LNCAP (cell line): Measurements from ENCODE around the gene SLC36A2.

Source experiments
- CTCF ChIP-seq: fragments of 450-650 bp; IDR thresholded peaks from 2 replicates; pipeline ENCODE4 v1.5.1; 2017; ENCODE audit warnings: mild to moderate bottlenecking

Gene SLC36A2

DNA sequence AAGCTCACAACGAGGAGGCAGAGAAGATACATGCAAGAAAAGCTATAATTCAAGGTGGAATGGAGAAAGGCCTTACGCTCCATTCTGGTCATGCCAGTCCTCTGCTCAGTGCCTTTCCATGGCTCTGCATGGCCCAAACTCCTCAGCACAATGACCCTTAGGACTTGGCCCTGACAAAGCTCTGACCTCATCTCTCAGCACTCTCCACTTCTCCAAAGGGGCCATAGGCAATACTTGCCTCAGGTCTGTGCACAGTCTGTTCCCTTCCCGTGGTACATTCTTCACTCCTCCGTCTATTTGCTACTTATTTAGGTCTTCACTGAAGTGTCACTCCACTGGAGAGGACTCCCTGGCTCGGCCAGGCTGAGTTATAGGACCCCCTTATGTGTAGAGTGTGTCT is 68.5 kb downstream of the SLC36A2 start:
- TF ChIP-seq CTCF = no peak

DNA sequence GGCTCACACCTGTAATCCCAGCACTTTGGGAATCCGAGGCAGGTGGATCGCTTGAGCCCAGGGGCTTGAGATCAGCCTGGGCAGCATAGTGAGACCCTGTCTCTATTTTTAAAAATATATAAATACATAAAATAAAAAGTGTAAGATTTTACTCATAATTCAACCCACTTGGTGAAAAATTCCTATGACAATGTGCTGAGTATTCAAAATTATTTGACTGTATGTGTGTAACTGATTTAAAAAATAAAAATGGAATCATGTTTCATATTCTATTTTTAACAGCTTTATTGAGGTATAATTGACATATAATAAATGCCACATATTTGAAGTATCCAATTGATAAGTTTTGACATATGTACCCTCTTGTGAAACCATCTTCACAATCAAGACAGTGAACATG is 71.6 kb downstream of the SLC36A2 start:
- no peak for TF ChIP-seq CTCF

GRCh38 chr5:151274666-151275065 is 72.7 kb downstream of the SLC36A2 start:
- TF ChIP-seq CTCF = no peak

GRCh38 chr5:151271336-151271735 is 76.0 kb downstream of the SLC36A2 start:
- TF ChIP-seq CTCF = no peak

GRCh38 chr5:151270599-151270998 is 76.8 kb downstream of the SLC36A2 start:
- no peak for TF ChIP-seq CTCF

DNA sequence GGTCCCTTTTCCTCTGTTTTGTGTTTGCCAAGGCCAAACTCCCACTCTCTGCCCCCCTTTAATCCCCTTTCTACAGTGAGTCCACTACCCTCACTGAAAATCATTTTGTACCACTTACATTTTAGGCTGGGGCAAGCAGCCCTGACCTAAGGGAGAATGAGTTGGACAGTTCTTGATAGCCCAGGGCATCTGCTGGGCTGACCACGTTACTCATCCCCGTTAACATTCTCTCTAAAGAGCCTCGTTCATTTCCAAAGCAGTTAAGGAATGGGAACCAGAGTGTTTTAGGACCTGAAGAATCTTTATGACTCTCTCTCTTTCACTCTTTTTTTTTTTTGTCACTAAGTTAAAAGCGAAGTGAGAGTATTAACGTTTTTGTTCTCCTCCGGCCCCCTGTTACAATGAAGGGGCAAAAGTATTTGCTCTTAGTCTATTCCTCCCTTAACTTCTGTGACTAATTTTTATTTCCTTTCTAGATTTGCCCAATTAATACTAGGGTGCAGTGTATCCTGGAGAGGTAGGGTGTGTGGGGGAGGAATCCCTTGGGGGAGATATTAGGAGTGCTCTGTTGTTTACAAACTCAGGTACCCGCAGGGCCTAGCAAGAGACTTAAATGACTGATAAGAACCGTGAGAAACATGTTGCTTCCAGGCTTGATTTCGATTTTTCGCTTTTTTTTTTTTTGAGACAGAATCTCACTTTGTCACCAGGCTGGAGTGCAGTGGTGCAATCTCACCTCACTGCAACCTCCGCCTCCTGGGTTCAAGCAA is 79.7 kb downstream of the SLC36A2 start:
- no peak for TF ChIP-seq CTCF
